GM23338 (cell line): Measurements from ENCODE around the gene ITGA2. TPM values are rescaled to one million over a fixed set of nuclear protein-coding genes. Genes with fewer than 3 reads are reported as not detected.

Source experiments
- ATAC-seq: fragments of 200-7000 bp; cut with Tn5 transposase; 3 replicates; pipeline ENCODE4 v1.9.1; 2020
- DNase-seq: peaks from one replicate; pipeline ENCODE4 v3.0.0-alpha.2; 2015; ENCODE audit warnings: low spot score
- H2AFZ ChIP-seq: fragments of 200-600 bp; sonication (generic); 2 replicates; pipeline ENCODE4 v1.8.0; 2016; ENCODE audit warnings: antibody characterized with exemption, mild to moderate bottlenecking, moderate library complexity
- H3F3A ChIP-seq: fragments of 200-600 bp; sonication (generic); replicated peaks from 2 replicates; pipeline ENCODE4 v1.8.0; 2017; ENCODE audit warnings: antibody characterized with exemption, mixed run types, low read depth
- H3K27ac ChIP-seq: fragments of 200-600 bp; sonication (generic); 2 replicates; pipeline ENCODE4 v1.6.1; 2016; ENCODE audit warnings: low read depth
- H3K27me3 ChIP-seq: fragments of 200-600 bp; sonication (generic); 2 replicates; pipeline ENCODE4 v1.8.0; 2016; ENCODE audit warnings: mild to moderate bottlenecking, mixed run types, moderate library complexity; ENCODE audit not compliant: insufficient read depth
- H3K36me3 ChIP-seq: fragments of 200-600 bp; sonication (generic); 2 replicates; pipeline ENCODE4 v1.8.0; 2016; ENCODE audit warnings: mild to moderate bottlenecking; ENCODE audit not compliant: insufficient read depth
- H3K4me1 ChIP-seq: fragments of 200-600 bp; sonication (generic); 2 replicates; pipeline ENCODE4 v1.8.0; 2016; ENCODE audit warnings: mild to moderate bottlenecking, moderate library complexity; ENCODE audit not compliant: insufficient read depth
- H3K4me2 ChIP-seq: fragments of 200-600 bp; sonication (generic); 2 replicates; pipeline ENCODE4 v1.7.1; 2017; ENCODE audit warnings: mixed run types
- H3K4me3 ChIP-seq: fragments of 200-600 bp; sonication (generic); 2 replicates; pipeline ENCODE4 v1.6.1; 2016; ENCODE audit warnings: mixed run types
- H3K79me2 ChIP-seq: fragments of 200-600 bp; sonication (generic); replicated peaks from 2 replicates; pipeline ENCODE4 v1.8.0; 2017; ENCODE audit warnings: mild to moderate bottlenecking; ENCODE audit not compliant: insufficient read depth
- H3K9me2 ChIP-seq: fragments of 200-600 bp; sonication (generic); 2 replicates; pipeline ENCODE4 v1.8.0; 2017; ENCODE audit not compliant: insufficient read depth
- H4K20me1 ChIP-seq: fragments of 200-600 bp; sonication (generic); replicated peaks from 2 replicates; pipeline ENCODE4 v1.8.0; 2017; ENCODE audit warnings: mild to moderate bottlenecking; ENCODE audit not compliant: insufficient read depth
- H3K27ac Mint-ChIP-seq: 2 replicates; pipeline ENCODE4 v1.8.0; 2020; ENCODE audit warnings: inconsistent platforms, mild to moderate bottlenecking, moderate library complexity, mixed read lengths
- H3K27me3 Mint-ChIP-seq: 3 replicates; pipeline ENCODE4 v1.8.0; 2022; ENCODE audit warnings: low read depth, mild to moderate bottlenecking, moderate library complexity, mixed read lengths, inconsistent platforms; ENCODE audit not compliant: insufficient read depth, poor library complexity
- H3K36me3 Mint-ChIP-seq: 3 replicates; pipeline ENCODE4 v1.8.0; 2021; ENCODE audit warnings: low read depth, mild to moderate bottlenecking, inconsistent platforms, moderate library complexity, mixed read lengths
- H3K4me1 Mint-ChIP-seq: 3 replicates; pipeline ENCODE4 v1.8.0; 2020; ENCODE audit warnings: mild to moderate bottlenecking, inconsistent platforms, mixed read lengths
- H3K4me3 Mint-ChIP-seq: 3 replicates; pipeline ENCODE4 v1.8.0; 2021; ENCODE audit warnings: moderate library complexity, mild to moderate bottlenecking, inconsistent platforms, mixed read lengths
- H3K9me3 Mint-ChIP-seq: 3 replicates; pipeline ENCODE4 v1.8.0; 2020; ENCODE audit warnings: moderate library complexity, mild to moderate bottlenecking, inconsistent platforms, mixed read lengths
- STAT1 ChIP-seq: IDR thresholded peaks from one replicate; pipeline ENCODE4 v1.6.1; 2016; ENCODE audit warnings: antibody characterized with exemption; ENCODE audit not compliant: unreplicated experiment
- ZNF331 ChIP-seq: fragments of 250-450 bp; sonication (Bioruptor Pico); IDR thresholded peaks from 2 replicates; pipeline ENCODE4 v1.5.0; 2020; ENCODE audit warnings: low read depth, mild to moderate bottlenecking, moderate library complexity
- polyA plus RNA-seq: library from polyadenylated mRNA; unstranded; fragments of >200 nt; fragmentation: Nextera tagmentation; extraction: Ambion mirVana; gene quantifications from 2 replicates; pipeline ENCODE4 v1.2.1, GENCODE V29; 2016
- total RNA-seq: library from RNA; depleted of rRNA; stranded (reverse); fragments of >200 nt; shearing (Covaris generic); gene quantifications from 2 replicates; pipeline ENCODE4 v1.2.3, GENCODE V29; 2014
- TF ChIP-seq, protein P1 (sequence below): fragments of 250-450 bp; sonication (Bioruptor Pico); IDR thresholded peaks from 2 replicates; pipeline ENCODE4 v1.5.0; 2020; ENCODE audit warnings: mild to moderate bottlenecking, moderate library complexity
- TF ChIP-seq, protein P2 (sequence below): IDR thresholded peaks from one replicate; pipeline ENCODE4 v1.6.1; 2018; ENCODE audit warnings: antibody characterized with exemption; ENCODE audit not compliant: unreplicated experiment
- TF ChIP-seq, protein P3 (sequence below): IDR thresholded peaks from 2 replicates; pipeline ENCODE4 v1.6.1; 2016; ENCODE audit warnings: antibody characterized with exemption

The ITGA2 gene
- total and polyA plus RNA-seq, 2 experiments from 2014 or later, result 2.6 to 7.1 TPM

DNA sequence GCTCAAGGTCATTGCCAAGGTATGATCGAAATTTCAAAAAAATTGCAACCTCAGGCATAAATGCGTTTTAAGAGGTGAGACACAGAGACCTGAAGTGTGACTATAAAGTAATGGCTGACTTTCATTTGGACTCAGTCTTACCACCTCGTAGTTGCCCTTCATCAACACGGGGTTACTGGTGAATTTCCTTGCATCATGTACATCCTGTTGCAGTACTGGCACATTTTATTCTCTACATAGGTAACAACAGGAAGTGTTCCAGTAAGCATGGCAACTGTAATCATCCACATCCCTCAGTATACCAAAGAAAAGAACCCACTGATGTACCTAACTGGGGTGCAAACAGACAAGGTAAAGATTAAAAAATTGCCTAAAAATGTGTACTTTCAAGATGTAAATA is 91.1 kb downstream of the ITGA2 start (continued):
- TF ChIP-seq, protein P1, sequence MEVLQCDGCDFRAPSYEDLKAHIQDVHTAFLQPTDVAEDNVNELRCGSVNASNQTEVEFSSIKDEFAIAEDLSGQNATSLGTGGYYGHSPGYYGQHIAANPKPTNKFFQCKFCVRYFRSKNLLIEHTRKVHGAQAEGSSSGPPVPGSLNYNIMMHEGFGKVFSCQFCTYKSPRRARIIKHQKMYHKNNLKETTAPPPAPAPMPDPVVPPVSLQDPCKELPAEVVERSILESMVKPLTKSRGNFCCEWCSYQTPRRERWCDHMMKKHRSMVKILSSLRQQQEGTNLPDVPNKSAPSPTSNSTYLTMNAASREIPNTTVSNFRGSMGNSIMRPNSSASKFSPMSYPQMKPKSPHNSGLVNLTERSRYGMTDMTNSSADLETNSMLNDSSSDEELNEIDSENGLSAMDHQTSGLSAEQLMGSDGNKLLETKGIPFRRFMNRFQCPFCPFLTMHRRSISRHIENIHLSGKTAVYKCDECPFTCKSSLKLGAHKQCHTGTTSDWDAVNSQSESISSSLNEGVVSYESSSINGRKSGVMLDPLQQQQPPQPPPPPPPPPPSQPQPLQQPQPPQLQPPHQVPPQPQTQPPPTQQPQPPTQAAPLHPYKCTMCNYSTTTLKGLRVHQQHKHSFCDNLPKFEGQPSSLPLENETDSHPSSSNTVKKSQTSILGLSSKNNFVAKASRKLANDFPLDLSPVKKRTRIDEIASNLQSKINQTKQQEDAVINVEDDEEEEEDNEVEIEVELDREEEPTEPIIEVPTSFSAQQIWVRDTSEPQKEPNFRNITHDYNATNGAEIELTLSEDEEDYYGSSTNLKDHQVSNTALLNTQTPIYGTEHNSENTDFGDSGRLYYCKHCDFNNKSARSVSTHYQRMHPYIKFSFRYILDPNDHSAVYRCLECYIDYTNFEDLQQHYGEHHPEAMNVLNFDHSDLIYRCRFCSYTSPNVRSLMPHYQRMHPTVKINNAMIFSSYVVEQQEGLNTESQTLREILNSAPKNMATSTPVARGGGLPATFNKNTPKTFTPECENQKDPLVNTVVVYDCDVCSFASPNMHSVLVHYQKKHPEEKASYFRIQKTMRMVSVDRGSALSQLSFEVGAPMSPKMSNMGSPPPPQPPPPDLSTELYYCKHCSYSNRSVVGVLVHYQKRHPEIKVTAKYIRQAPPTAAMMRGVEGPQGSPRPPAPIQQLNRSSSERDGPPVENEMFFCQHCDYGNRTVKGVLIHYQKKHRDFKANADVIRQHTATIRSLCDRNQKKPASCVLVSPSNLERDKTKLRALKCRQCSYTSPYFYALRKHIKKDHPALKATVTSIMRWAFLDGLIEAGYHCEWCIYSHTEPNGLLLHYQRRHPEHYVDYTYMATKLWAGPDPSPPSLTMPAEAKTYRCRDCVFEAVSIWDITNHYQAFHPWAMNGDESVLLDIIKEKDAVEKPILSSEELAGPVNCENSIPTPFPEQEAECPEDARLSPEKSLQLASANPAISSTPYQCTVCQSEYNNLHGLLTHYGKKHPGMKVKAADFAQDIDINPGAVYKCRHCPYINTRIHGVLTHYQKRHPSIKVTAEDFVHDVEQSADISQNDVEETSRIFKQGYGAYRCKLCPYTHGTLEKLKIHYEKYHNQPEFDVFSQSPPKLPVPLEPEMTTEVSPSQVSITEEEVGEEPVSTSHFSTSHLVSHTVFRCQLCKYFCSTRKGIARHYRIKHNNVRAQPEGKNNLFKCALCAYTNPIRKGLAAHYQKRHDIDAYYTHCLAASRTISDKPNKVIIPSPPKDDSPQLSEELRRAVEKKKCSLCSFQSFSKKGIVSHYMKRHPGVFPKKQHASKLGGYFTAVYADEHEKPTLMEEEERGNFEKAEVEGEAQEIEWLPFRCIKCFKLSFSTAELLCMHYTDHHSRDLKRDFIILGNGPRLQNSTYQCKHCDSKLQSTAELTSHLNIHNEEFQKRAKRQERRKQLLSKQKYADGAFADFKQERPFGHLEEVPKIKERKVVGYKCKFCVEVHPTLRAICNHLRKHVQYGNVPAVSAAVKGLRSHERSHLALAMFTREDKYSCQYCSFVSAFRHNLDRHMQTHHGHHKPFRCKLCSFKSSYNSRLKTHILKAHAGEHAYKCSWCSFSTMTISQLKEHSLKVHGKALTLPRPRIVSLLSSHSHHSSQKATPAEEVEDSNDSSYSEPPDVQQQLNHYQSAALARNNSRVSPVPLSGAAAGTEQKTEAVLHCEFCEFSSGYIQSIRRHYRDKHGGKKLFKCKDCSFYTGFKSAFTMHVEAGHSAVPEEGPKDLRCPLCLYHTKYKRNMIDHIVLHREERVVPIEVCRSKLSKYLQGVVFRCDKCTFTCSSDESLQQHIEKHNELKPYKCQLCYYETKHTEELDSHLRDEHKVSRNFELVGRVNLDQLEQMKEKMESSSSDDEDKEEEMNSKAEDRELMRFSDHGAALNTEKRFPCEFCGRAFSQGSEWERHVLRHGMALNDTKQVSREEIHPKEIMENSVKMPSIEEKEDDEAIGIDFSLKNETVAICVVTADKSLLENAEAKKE (CRISPR knock-in tag), result no peak
- TF ChIP-seq, protein P2, sequence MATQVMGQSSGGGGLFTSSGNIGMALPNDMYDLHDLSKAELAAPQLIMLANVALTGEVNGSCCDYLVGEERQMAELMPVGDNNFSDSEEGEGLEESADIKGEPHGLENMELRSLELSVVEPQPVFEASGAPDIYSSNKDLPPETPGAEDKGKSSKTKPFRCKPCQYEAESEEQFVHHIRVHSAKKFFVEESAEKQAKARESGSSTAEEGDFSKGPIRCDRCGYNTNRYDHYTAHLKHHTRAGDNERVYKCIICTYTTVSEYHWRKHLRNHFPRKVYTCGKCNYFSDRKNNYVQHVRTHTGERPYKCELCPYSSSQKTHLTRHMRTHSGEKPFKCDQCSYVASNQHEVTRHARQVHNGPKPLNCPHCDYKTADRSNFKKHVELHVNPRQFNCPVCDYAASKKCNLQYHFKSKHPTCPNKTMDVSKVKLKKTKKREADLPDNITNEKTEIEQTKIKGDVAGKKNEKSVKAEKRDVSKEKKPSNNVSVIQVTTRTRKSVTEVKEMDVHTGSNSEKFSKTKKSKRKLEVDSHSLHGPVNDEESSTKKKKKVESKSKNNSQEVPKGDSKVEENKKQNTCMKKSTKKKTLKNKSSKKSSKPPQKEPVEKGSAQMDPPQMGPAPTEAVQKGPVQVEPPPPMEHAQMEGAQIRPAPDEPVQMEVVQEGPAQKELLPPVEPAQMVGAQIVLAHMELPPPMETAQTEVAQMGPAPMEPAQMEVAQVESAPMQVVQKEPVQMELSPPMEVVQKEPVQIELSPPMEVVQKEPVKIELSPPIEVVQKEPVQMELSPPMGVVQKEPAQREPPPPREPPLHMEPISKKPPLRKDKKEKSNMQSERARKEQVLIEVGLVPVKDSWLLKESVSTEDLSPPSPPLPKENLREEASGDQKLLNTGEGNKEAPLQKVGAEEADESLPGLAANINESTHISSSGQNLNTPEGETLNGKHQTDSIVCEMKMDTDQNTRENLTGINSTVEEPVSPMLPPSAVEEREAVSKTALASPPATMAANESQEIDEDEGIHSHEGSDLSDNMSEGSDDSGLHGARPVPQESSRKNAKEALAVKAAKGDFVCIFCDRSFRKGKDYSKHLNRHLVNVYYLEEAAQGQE, result no peak

DNA sequence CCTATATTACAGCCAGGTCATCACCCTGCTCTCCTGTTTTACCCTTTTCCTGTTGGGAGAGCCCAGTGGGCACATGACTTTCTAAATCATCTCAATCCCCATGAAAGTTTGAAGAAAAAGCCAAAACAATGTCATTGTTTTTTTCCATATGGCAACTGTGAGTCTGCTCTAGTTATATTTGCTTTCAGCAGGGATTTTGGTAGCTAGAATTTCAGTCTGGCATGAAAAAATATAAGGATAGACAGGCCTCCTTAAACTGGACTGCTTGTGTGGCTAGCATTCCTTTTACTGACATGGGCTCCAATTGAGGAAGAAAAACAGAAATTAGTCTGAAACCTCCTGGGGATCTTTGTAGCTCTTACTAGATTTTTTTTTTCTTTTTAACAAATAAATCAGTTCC is 94.8 kb downstream of the ITGA2 start:
- no peaks in the 10 kb centered on the region for H3K4me1 ChIP-seq
- H3K27me3 ChIP-seq, result no peaks in the 10 kb centered on the region
- H3F3A ChIP-seq, result no peaks in the 10 kb centered on the region
- Mint-ChIP-seq H3K27ac (no peak overlapping the region), H3K4me1 (no peaks in the 10 kb centered on the region), H3K36me3 (no peaks in the 10 kb centered on the region), H3K27me3 (no peaks in the 10 kb centered on the region), H3K4me3 (no peak overlapping the region), H3K9me3 (no peaks in the 10 kb centered on the region)
- no peak overlapping the region for H3K4me3 ChIP-seq
- no peaks in the 10 kb centered on the region for H4K20me1 ChIP-seq
- no peaks in the 10 kb centered on the region for H3K79me2 ChIP-seq
- H3K4me2 ChIP-seq, result no peak overlapping the region
- no peak overlapping the region for H3K27ac ChIP-seq
- H3K36me3 ChIP-seq, result no peaks in the 10 kb centered on the region
- ATAC-seq (no peak), DNase-seq (no peak)
- no peak overlapping the region for H2AFZ ChIP-seq
- no peaks in the 10 kb centered on the region for H3K9me2 ChIP-seq
- TF ChIP-seq, protein P3, sequence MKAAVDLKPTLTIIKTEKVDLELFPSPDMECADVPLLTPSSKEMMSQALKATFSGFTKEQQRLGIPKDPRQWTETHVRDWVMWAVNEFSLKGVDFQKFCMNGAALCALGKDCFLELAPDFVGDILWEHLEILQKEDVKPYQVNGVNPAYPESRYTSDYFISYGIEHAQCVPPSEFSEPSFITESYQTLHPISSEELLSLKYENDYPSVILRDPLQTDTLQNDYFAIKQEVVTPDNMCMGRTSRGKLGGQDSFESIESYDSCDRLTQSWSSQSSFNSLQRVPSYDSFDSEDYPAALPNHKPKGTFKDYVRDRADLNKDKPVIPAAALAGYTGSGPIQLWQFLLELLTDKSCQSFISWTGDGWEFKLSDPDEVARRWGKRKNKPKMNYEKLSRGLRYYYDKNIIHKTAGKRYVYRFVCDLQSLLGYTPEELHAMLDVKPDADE, result no peak
- TF ChIP-seq, protein P1 (CRISPR knock-in tag), result no peak
- TF ChIP-seq ZNF331 (CRISPR knock-in tag) (no peak), STAT1 (no peak)
